DMS114 treated with DMSO at 0.1 percent for 48 hours (cell line): Measurements from ENCODE around the gene S100A13.
A peak's percentile ranks its signal among the peaks of the same experiment; 100 is the strongest.
"Not testable (repeated sequence)": the region's sequence is repeated elsewhere in the genome, so short reads cannot be mapped to it uniquely, and the experiment has no call there.

ENCODE experiments used
- DNase-seq: peaks from one replicate; lab custom pipeline; 2025; ENCODE audit not compliant: unreplicated experiment; lab: John Stamatoyannopoulos, UW

The S100A13 gene

GRCh38 chr1:153575497-153575896 lies 51.8 kb downstream of the S100A13 start:
- DNase-seq: not testable (repeated sequence)

GRCh38 chr1:153575081-153575491 lies 52.2 kb downstream of the S100A13 start:
- DNase-seq: not testable (repeated sequence)

GRCh38 chr1:153573351-153573750 lies 54.0 kb downstream of the S100A13 start:
- no peak for DNase-seq

GRCh38 chr1:153572569-153573015 lies 54.7 kb downstream of the S100A13 start:
- peak; percentile 60 for DNase-seq

DNA sequence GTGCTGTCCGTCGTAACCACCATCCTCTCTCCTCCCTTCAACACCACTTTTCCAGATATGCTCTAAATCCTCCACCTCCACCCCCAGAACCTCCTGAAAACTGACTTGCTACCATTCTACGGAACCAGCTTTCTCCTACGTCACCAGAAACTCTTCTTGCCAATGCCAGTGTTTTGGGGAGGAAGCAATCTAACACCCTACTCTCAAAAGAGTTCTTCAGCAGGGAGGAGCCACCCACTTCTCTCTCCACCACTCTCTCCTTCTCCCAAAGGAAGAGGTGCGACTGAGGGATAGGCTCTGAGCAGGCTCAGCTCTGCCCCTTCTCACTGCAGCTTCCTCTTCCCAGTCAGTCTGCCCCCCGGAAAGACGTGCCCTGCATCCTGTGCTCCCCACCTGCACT lies 55.6 kb downstream of the S100A13 start:
- DNase-seq: no peak

- no peak for DNase-seq
Observed at GRCh38 chr1:153570874-153571273, 56.4 kb downstream of the S100A13 start.

- DNase-seq: no peak
Observed at GRCh38 chr1:153569465-153569864, 57.8 kb downstream of the S100A13 start.
